H9 (cell line): ENCODE results near the gene CLPTM1L. TPM values are rescaled to one million over a fixed set of nuclear protein-coding genes. Genes with fewer than 3 reads are reported as not detected.

Experiments used
- DNase-seq: peaks from one replicate; pipeline ENCODE4 v3.0.0-alpha.2; 2017
- H2AFZ ChIP-seq: one replicate; pipeline ENCODE4 v1.6.1; 2013; ENCODE audit warnings: mild to moderate bottlenecking, low read length, control low read depth, moderate library complexity
- H2AK5ac ChIP-seq: 2 replicates; pipeline ENCODE4 v1.6.1; 2013; ENCODE audit warnings: low read length, control low read depth, mixed read lengths; ENCODE audit not compliant: insufficient read length
- H2BK120ac ChIP-seq: one replicate; pipeline ENCODE4 v1.6.1; 2013; ENCODE audit warnings: low read depth, mild to moderate bottlenecking, low read length, control low read depth, inconsistent platforms; ENCODE audit not compliant: poor library complexity, severe bottlenecking
- H2BK12ac ChIP-seq: 2 replicates; pipeline ENCODE4 v1.6.1; 2013; ENCODE audit warnings: low read length, control low read depth, mixed read lengths, low read depth; ENCODE audit not compliant: insufficient read length
- H2BK15ac ChIP-seq: 2 replicates; pipeline ENCODE4 v1.6.1; 2013; ENCODE audit warnings: low read depth, low read length, control low read depth
- H2BK20ac ChIP-seq: one replicate; pipeline ENCODE4 v1.6.1; 2013; ENCODE audit warnings: low read depth, mild to moderate bottlenecking, low read length, control low read depth, inconsistent platforms; ENCODE audit not compliant: poor library complexity, severe bottlenecking
- H2BK5ac ChIP-seq: 2 replicates; pipeline ENCODE4 v1.6.1; 2013; ENCODE audit warnings: low read length, control low read depth, mixed read lengths; ENCODE audit not compliant: insufficient read length
- H3K14ac ChIP-seq: 2 replicates; pipeline ENCODE4 v1.6.1; 2013; ENCODE audit warnings: low read length, control low read depth; ENCODE audit not compliant: insufficient read depth
- H3K18ac ChIP-seq: 2 replicates; pipeline ENCODE4 v1.6.1; 2013; ENCODE audit warnings: low read depth, mild to moderate bottlenecking, mixed read lengths, low read length, control low read depth; ENCODE audit not compliant: insufficient read length
- H3K23ac ChIP-seq: 2 replicates; pipeline ENCODE4 v1.6.1; 2013; ENCODE audit warnings: low read length, control low read depth, mixed read lengths, low read depth; ENCODE audit not compliant: insufficient read length
- H3K23me2 ChIP-seq: 2 replicates; pipeline ENCODE4 v1.6.1; 2013; ENCODE audit warnings: low read depth, mild to moderate bottlenecking, mixed read lengths, low read length, control low read depth; ENCODE audit not compliant: insufficient read length, poor library complexity, severe bottlenecking
- H3K27ac ChIP-seq: 2 replicates; pipeline ENCODE4 v1.5.1; 2013; ENCODE audit warnings: low read length, control low read depth, mixed read lengths, low read depth; ENCODE audit not compliant: insufficient read length
- H3K27me3 ChIP-seq: 2 replicates; pipeline ENCODE4 v1.6.1; 2013; ENCODE audit warnings: low read length, control low read depth, inconsistent platforms; ENCODE audit not compliant: insufficient read depth
- H3K4ac ChIP-seq: 2 replicates; pipeline ENCODE4 v1.6.1; 2013; ENCODE audit warnings: low read depth, mild to moderate bottlenecking, control low read depth, inconsistent platforms, low read length, moderate library complexity
- H3K4me1 ChIP-seq: 2 replicates; pipeline ENCODE4 v1.6.1; 2013; ENCODE audit warnings: low read length, control low read depth, inconsistent platforms; ENCODE audit not compliant: insufficient read depth
- H3K4me2 ChIP-seq: 2 replicates; pipeline ENCODE4 v1.6.1; 2013; ENCODE audit warnings: low read length, control low read depth, mixed read lengths; ENCODE audit not compliant: insufficient read length, insufficient read depth
- H3K56ac ChIP-seq: 2 replicates; pipeline ENCODE4 v1.6.1; 2013; ENCODE audit warnings: low read depth, mild to moderate bottlenecking, mixed read lengths, low read length, control low read depth; ENCODE audit not compliant: insufficient read length
- H3K79me1 ChIP-seq: 2 replicates; pipeline ENCODE4 v1.6.1; 2013; ENCODE audit warnings: low read depth, mild to moderate bottlenecking, moderate library complexity, low read length, control low read depth, inconsistent platforms; ENCODE audit not compliant: insufficient read depth, poor library complexity, severe bottlenecking
- H3K79me2 ChIP-seq: 2 replicates; pipeline ENCODE4 v1.6.1; 2013; ENCODE audit warnings: low read length, control low read depth, inconsistent platforms; ENCODE audit not compliant: insufficient read depth
- H3K9ac ChIP-seq: 2 replicates; pipeline ENCODE4 v1.6.1; 2013; ENCODE audit warnings: low read length, control low read depth, mixed read lengths; ENCODE audit not compliant: insufficient read length; ENCODE audit errors: extremely low read depth
- H3K9me3 ChIP-seq: one replicate; pipeline ENCODE4 v1.6.1; 2013; ENCODE audit warnings: low read depth, low read length, inconsistent platforms; ENCODE audit not compliant: control insufficient read depth
- H3T11ph ChIP-seq: one replicate; pipeline ENCODE4 v1.6.1; 2013; ENCODE audit warnings: mild to moderate bottlenecking, low read length, control low read depth, inconsistent platforms
- H4K20me1 ChIP-seq: one replicate; pipeline ENCODE4 v1.6.1; 2013; ENCODE audit not compliant: control insufficient read depth, insufficient read length, insufficient read depth
- H4K5ac ChIP-seq: 2 replicates; pipeline ENCODE4 v1.6.1; 2013; ENCODE audit warnings: low read depth, mild to moderate bottlenecking, mixed read lengths, low read length, control low read depth; ENCODE audit not compliant: insufficient read length
- H4K8ac ChIP-seq: replicated peaks from 2 replicates; pipeline ENCODE4 v1.6.1; 2013; ENCODE audit warnings: low read length, control low read depth, mixed read lengths, low read depth; ENCODE audit not compliant: insufficient read length
- H4K91ac ChIP-seq: 2 replicates; pipeline ENCODE4 v1.6.1; 2013; ENCODE audit warnings: low read depth, mild to moderate bottlenecking, moderate library complexity, mixed read lengths, low read length, control low read depth; ENCODE audit not compliant: insufficient read length
- H3K27ac Mint-ChIP-seq, 3 experiments: 2 replicates in 2 of 3; 3 replicates in 1 of 3; pipeline ENCODE4 v1.8.0; 2020 to 2021; ENCODE audit warnings: mixed read lengths in 3 of 3, mild to moderate bottlenecking in 1 of 3, moderate library complexity in 1 of 3
- H3K27me3 Mint-ChIP-seq: 2 replicates; pipeline ENCODE4 v1.8.0; 2021; ENCODE audit warnings: low read depth, mild to moderate bottlenecking, moderate library complexity, mixed read lengths
- H3K36me3 Mint-ChIP-seq, 3 experiments: 2 replicates in 2 of 3; 3 replicates in 1 of 3; pipeline ENCODE4 v1.8.0; 2020 to 2021; ENCODE audit warnings: low read depth in 3 of 3, mixed read lengths in 3 of 3; ENCODE audit not compliant: insufficient read depth in 1 of 3
- H3K4me1 Mint-ChIP-seq, 2 experiments: 2 replicates each; pipeline ENCODE4 v1.8.0; 2020; ENCODE audit warnings: mixed read lengths in 2 of 2
- H3K4me3 Mint-ChIP-seq, 2 experiments: 2 replicates in 1 of 2; 3 replicates in 1 of 2; pipeline ENCODE4 v1.8.0; 2020 to 2021; ENCODE audit warnings: mild to moderate bottlenecking in 2 of 2, mixed read lengths in 2 of 2, moderate library complexity in 1 of 2
- H3K9me3 Mint-ChIP-seq, 2 experiments: 2 replicates in 1 of 2; 3 replicates in 1 of 2; pipeline ENCODE4 v1.8.0; 2020; ENCODE audit warnings: mild to moderate bottlenecking in 2 of 2, mixed read lengths in 2 of 2, moderate library complexity in 1 of 2
- WGBS: extraction: QIAGEN DNeasy Blood & Tissue Kit; methylation state at CpG from one replicate; pipeline ENCODE4 v1.1.7; 2013; ENCODE audit warnings: missing lambda C conversion rate, low lambda C conversion rate, mixed read lengths; ENCODE audit not compliant: insufficient read length; ENCODE audit errors: extremely low coverage; 5-methylcytosine and 5-hydroxymethylcytosine counted together
- total RNA-seq: library from RNA; stranded (reverse); gene quantifications from 2 replicates; pipeline ENCODE4 v1.2.1, GENCODE V29; 2021
- TF ChIP-seq, protein P1 (sequence below): fragments of 200-600 bp; sonication (generic); conservative IDR thresholded peaks from 3 replicates; pipeline ENCODE4 v1.8.0; 2021; ENCODE audit warnings: antibody characterized with exemption, mild to moderate bottlenecking

CLPTM1L gene
- total RNA-seq, 1 experiment from 2014 or later = 108 TPM

DNA sequence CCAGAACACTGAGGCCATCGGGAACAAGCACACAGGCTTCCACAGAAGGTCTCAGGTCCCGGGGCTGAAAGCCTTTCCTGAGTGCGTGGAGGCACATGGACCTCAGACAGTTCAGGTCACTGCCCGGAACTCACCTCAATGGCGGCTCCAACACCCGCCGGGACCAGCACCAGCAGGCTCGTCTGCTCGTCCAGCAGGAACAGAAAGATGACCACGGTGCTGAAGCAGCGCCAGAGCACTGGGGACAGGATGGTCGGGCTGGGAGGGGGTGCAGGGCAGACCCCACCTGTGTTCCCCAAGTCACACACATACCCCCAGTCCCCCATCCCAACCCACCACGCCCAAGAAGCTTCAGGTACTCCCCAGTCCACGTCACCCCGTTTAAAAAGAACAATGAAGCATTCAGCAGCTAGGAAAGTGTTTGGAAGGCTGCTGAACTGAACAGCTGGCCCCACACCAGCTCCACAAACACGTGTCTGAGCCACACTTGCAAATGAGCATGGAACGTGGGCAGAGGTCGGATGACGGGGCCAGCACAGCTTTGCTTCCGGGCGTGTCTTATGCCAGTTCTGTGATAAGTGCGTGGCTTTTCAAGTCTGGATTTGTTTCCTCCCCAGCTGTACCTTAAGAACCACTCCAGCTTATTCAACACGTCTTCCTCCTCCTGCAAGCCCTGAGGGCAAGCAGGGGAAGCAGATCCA is 14.6 kb downstream of the CLPTM1L start:
- no peaks in the 10 kb centered on the region for H3K27me3 ChIP-seq
- H3K56ac ChIP-seq = no peak overlapping the region
- no peak overlapping the region for H2BK120ac ChIP-seq
- no peak overlapping the region for H4K5ac ChIP-seq
- no peak overlapping the region for H3K9ac ChIP-seq
- H2AK5ac ChIP-seq = no peak overlapping the region
- H3K4me1 ChIP-seq = no peaks in the 10 kb centered on the region
- no peak overlapping the region for H2BK5ac ChIP-seq
- H3K23ac ChIP-seq = no peak overlapping the region
- Mint-ChIP-seq H3K27ac (no peak overlapping the region), H3K4me1 (peaks cover 5% of the 10 kb centered on the region in 2 experiments; a peak in 2 of 4 replicates), H3K9me3 (no peaks in the 10 kb centered on the region; a peak in 2 of 5 replicates), H3K27me3 (no peaks in the 10 kb centered on the region), H3K4me3 (no peak overlapping the region), H3K36me3 (peaks cover 64 to 83% (median 78%) of the 10 kb centered on the region in 3 experiments)
- no peak overlapping the region for H3K27ac ChIP-seq
- H3K23me2 ChIP-seq = no peaks in the 10 kb centered on the region
- no peak overlapping the region for H3K4me2 ChIP-seq
- H2BK20ac ChIP-seq = no peak overlapping the region
- DNase-seq = no peak
- no peak overlapping the region for H2AFZ ChIP-seq
- no peaks in the 10 kb centered on the region for H4K20me1 ChIP-seq
- no CpG with 5 or more reads among the region's 23 CpGs for WGBS
- H3K79me1 ChIP-seq = no peaks in the 10 kb centered on the region
- H3K4ac ChIP-seq = no peak overlapping the region
- no peak overlapping the region for H4K8ac ChIP-seq
- TF ChIP-seq, protein P1, sequence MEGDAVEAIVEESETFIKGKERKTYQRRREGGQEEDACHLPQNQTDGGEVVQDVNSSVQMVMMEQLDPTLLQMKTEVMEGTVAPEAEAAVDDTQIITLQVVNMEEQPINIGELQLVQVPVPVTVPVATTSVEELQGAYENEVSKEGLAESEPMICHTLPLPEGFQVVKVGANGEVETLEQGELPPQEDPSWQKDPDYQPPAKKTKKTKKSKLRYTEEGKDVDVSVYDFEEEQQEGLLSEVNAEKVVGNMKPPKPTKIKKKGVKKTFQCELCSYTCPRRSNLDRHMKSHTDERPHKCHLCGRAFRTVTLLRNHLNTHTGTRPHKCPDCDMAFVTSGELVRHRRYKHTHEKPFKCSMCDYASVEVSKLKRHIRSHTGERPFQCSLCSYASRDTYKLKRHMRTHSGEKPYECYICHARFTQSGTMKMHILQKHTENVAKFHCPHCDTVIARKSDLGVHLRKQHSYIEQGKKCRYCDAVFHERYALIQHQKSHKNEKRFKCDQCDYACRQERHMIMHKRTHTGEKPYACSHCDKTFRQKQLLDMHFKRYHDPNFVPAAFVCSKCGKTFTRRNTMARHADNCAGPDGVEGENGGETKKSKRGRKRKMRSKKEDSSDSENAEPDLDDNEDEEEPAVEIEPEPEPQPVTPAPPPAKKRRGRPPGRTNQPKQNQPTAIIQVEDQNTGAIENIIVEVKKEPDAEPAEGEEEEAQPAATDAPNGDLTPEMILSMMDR = no peak
- no peaks in the 10 kb centered on the region for H3K9me3 ChIP-seq
- H3T11ph ChIP-seq = no peak overlapping the region
- H3K14ac ChIP-seq = no peak overlapping the region
- H3K79me2 ChIP-seq = no peaks in the 10 kb centered on the region
- H3K18ac ChIP-seq = no peak overlapping the region
- no peak overlapping the region for H4K91ac ChIP-seq
- H2BK12ac ChIP-seq = no peak overlapping the region
- H2BK15ac ChIP-seq = no peak overlapping the region
